ENCODE results near the gene PIP5K1A.

- TF ChIP-seq POLR2A (IDR thresholded peaks at IDR 0.05; ENCODE audit: control extremely low read depth in 1 of 2, low read depth in 2 of 2, low read length in 2 of 2) (no peak), POLR2AphosphoS5 (IDR thresholded peaks at IDR 0.05; ENCODE audit: low read depth, low read length) (no peak), ZNF274 (IDR thresholded peaks at IDR 0.05; ENCODE audit: borderline replicate concordance, extremely low read depth, low read length) (no peak), GABPA (IDR thresholded peaks at IDR 0.05; ENCODE audit: borderline replicate concordance, insufficient read depth, low read length) (no peak), EP300 (IDR thresholded peaks at IDR 0.05; ENCODE audit: borderline replicate concordance in 1 of 2, low read depth in 2 of 2, low read length in 2 of 2) (no peak), FOSL1 (IDR thresholded peaks at IDR 0.05; ENCODE audit: insufficient read depth, low read depth, low read length) (no peak), SRF (IDR thresholded peaks at IDR 0.05; ENCODE audit: low read depth, low read length) (no peak), USF2 (IDR thresholded peaks at IDR 0.05; ENCODE audit: low read length) (no peak)
Observed at GRCh38 chr1:151266821-151267220, 68.5 kb downstream of the PIP5K1A start.

All from H1 (cell line).